NCI-H2081 (cell line): ENCODE data around the gene ITGAE.
"Not testable (repeated sequence)": the region's sequence is repeated elsewhere in the genome, so short reads cannot be mapped to it uniquely, and the experiment has no call there.

ENCODE experiments used
- DNase-seq, 2 experiments: peaks; one replicate each; lab custom pipeline; 2025; lab: John Stamatoyannopoulos, UW

ITGAE gene

GRCh38 chr17:3729881-3730280 is 71.1 kb downstream of the ITGAE start:
- DNase-seq = no peak

DNA sequence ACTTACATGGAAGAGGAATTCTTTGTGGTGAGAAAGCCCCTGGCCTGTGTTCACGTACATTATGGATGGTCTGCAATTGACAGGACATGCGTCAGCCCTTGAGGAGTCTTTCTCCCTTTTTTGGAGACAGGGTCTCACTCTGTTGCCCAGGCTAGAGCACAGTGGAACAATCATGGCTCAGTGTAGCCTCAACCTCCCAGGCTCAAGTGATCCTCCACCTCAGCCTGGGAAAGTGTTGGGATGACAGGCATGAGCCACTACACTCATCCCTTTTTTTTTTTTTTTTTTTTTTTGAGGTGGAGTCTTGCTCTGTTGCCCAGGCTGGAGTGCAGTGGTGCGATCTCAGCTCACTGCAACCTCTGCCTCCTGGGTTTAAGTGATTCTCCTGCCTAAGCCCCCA is 72.9 kb downstream of the ITGAE start:
- DNase-seq = not testable (repeated sequence)

DNA sequence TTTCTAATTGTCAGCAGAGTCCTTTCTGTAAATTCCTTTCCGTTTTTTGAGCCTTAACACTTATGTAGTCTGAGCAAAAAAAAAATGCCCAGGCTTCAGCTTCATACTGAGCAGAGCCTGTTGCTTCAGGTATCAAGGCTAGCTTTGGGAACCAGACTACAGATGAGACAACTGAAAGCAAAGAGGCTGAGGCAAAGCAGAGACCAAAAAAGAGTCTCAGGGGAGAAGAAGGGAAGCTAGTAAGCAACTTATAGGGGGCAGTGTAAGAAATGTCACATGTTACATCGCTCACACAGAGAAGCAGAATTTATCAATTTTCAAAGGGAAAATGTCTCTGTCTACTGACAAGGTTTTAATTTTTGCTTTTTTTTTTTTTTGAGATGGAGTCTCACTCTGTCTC is 73.9 kb downstream of the ITGAE start:
- no peak for DNase-seq

- DNase-seq = no peak
These were observed 76.5 kb downstream of the ITGAE start for GRCh38 chr17:3724378-3725077.

GRCh38 chr17:3723556-3724377 is 77.2 kb downstream of the ITGAE start, which contains the start of gene HASPIN:
Gene HASPIN, plus strand, starts transcription at chr17:3723903. Its CDS starts 33 bp downstream, at chr17:3723936.
- DNase-seq = peak; percentile 78 to 83

DNA sequence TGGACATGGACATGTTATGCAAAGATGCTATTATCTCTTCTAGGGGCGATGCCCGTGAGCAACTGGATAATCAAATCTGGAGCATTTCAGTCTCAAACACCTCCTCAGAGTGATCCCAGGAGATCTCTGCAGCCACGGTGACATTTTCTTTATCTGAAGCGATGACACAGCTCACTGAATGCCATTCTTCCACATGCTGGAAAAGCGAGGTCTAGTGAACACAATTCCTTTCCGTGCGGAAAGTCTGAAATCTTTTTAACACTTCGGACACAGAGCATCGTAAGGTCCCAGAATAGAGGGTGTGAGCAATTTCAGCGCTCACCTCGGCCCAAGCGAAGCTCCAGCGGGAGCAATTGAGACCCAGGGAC is 77.8 kb downstream of the ITGAE start:
- peak in 1 of 2 experiments; percentile 40 for DNase-seq

DNA sequence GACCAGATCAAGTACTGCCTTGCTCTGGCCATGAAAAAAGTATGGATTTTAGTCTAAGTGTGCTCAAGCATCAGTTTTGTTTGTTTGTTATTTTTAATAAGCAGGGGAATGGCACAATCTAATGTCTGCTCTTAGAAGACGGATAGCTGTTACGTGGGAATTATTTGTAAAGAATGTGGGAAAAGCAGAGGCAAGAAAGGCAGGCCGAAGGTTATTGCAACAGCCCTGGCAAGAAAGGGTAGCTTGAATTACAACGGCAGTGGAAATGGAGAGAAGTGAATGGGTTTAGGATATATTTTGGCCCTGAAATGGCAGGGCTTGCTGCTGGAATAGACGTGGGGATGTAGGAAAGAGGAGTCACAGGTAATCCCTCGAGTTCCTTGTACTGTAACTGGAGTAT is 78.3 kb downstream of the ITGAE start:
- DNase-seq = no peak

- no peak for DNase-seq
These were observed 81.7 kb downstream of the ITGAE start for GRCh38 chr17:3719265-3719664.

DNA sequence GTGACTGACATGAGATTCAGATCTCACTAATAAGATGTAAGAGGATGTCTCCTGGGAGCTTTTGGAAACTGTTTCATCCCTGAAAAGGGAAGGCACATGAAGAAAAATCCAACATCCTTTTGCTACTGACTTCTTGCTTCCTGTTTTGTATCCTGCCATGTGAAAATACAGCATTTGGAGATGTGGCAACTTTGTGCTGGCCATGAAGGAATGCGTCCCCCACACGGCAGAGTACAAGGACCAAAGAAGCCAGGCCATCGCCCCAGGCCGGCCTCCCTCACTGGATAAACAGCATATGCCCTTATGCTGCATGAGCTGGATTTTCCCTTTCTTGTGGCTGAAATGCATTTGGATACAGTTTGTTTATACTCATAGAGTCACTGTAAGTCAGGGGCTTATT is 82.8 kb downstream of the ITGAE start:
- no peak for DNase-seq

GRCh38 chr17:3715296-3715695 is 85.7 kb downstream of the ITGAE start:
- no peak for DNase-seq

- no peak for DNase-seq
These were observed 88.1 kb downstream of the ITGAE start for GRCh38 chr17:3712811-3713463.

DNA sequence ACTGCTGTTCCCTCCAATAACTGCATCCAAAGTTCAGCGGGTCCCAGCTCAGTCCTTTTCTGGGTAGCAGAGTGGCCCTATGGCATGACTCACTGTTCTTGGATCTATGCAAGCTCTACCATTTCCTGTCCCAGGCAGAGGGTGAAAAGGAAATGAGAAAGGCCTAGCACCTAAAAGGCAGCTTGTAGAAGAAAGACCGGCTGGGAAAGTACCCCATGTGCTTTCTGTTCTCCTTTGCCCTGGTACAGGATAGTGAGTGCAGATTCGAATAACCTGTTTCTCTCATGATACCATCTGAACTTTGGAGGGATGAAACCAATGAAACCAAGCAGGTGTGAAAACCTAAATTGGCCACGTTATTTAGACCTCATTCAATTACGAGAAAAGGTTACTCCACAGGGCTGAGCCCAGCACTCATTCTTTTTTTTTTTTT is 90.0 kb downstream of the ITGAE start:
- DNase-seq = no peak

GRCh38 chr17:3708366-3708765 is 92.6 kb downstream of the ITGAE start:
- DNase-seq = no peak

- not testable (repeated sequence) for DNase-seq
These were observed 95.3 kb downstream of the ITGAE start for GRCh38 chr17:3705718-3705984.

GRCh38 chr17:3704931-3705717 is 95.9 kb downstream of the ITGAE start:
- no peak for DNase-seq

GRCh38 chr17:3702041-3702539 is 98.9 kb downstream of the ITGAE start:
- not testable (repeated sequence) for DNase-seq

- no peak for DNase-seq
These were observed 101.0 kb downstream of the ITGAE start for GRCh38 chr17:3699951-3700350.

DNA sequence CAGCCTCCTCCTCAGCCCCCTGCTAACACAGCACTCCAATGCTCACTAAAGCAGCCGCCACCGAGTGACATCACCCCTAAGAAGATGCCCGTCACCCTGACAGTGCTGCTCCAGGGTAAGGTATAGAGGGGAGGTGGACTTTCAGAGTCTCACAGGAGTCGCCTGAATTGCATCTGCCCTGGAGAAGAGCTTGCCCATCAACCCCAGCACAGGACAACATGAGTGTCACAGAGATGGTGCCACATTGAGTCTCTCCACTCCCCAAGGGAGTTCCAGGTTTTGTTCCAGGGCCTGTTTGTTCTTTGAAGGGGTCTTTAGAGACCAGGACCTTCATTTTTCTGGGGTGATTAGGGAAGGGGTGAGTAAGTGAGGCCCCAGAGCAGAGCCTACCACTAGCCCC is 102.8 kb downstream of the ITGAE start:
- no peak for DNase-seq

DNA sequence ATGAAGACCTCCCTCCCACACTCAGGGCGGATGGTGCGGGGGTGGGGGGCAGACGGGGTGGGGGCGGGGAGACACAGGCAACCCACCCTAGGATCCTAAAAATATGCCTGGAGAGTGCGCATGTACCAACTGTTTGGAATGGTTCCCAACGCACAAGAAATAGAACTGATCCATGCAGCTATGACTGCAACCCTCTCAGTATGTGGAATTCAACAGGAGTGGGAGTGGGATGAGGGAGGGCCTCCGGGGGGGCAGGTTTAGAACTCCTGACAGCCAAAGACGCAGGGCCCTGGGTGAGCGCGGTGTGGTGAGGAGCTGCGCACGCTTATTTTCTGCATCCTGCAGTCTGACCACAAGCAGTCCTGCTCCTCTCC is 103.9 kb downstream of the ITGAE start:
- DNase-seq = no peak

GRCh38 chr17:3695723-3696411 is 105.1 kb downstream of the ITGAE start, which contains the start of gene P2RX5:
Gene P2RX5, minus strand, starts transcription at chr17:3696155. Its CDS starts 150 bp downstream, at chr17:3696005.
- no peak for DNase-seq

GRCh38 chr17:3695129-3695722 is 105.8 kb downstream of the ITGAE start:
- no peak for DNase-seq
